ENCODE results near the gene LCLAT1.
A peak's percentile ranks its signal among the peaks of the same experiment; 100 is the strongest.

The LCLAT1 gene

GRCh38 chr2:30666266-30666874, 219.3 kb downstream of the LCLAT1 start:
- no peaks in the 10 kb centered on the region for H3K36me3 ChIP-seq (ENCODE audit: control insufficient read depth in 2 of 2, insufficient read depth in 2 of 2, low read length in 2 of 2)
- H3K27me3 ChIP-seq (ENCODE audit: control insufficient read depth in 2 of 2, insufficient read depth in 2 of 2, low read length in 2 of 2) = no peaks in the 10 kb centered on the region
- H3K27ac ChIP-seq (ENCODE audit: low read depth in 2 of 2, low read length in 2 of 2) = peak overlapping the region; percentile 29 to 39
- H3K9me3 ChIP-seq (ENCODE audit: control insufficient read depth in 2 of 2, low read length in 2 of 2) = no peaks in the 10 kb centered on the region
- H3K9ac ChIP-seq (ENCODE audit: low read depth in 1 of 2, low read length in 2 of 2) = no peak overlapping the region
- peaks cover 0 to 6% of the 10 kb centered on the region in 2 donors for H3K4me1 ChIP-seq (ENCODE audit: control insufficient read depth in 2 of 2, insufficient read depth in 2 of 2, low read length in 2 of 2)
- H3K4me3 ChIP-seq (ENCODE audit: low read length in 2 of 2) = no peak overlapping the region

DNA sequence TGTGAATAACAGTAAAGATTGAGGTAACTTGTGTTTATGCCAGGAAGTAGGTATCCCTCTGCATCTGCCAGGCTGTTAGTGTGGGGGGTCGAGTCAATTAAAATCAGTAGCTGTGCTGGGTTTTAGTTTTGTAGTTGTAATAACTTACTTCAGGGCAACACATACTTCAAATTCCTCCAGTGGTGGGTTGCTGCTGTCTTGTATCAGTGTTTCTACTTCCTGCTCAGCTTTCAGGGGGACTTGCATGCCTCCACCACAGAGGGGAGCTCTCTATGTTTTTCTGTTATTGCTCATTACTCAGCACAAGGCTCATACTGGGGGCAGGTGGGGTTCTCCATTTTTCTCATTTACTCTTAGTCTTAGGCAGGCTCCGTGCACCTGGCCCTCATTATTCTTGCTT, 223.4 kb downstream of the LCLAT1 start:
- no peak overlapping the region for H3K9ac ChIP-seq (ENCODE audit: low read depth in 1 of 2, low read length in 2 of 2)
- no peaks in the 10 kb centered on the region for H3K4me1 ChIP-seq (ENCODE audit: control insufficient read depth in 2 of 2, insufficient read depth in 2 of 2, low read length in 2 of 2)
- H3K36me3 ChIP-seq (ENCODE audit: control insufficient read depth in 2 of 2, insufficient read depth in 2 of 2, low read length in 2 of 2) = no peaks in the 10 kb centered on the region
- H3K9me3 ChIP-seq (ENCODE audit: control insufficient read depth in 2 of 2, low read length in 2 of 2) = no peaks in the 10 kb centered on the region
- no peaks in the 10 kb centered on the region for H3K27me3 ChIP-seq (ENCODE audit: control insufficient read depth in 2 of 2, insufficient read depth in 2 of 2, low read length in 2 of 2)
- no peak overlapping the region for H3K27ac ChIP-seq (ENCODE audit: low read depth in 2 of 2, low read length in 2 of 2)
- no peak overlapping the region for H3K4me3 ChIP-seq (ENCODE audit: low read length in 2 of 2)

DNA sequence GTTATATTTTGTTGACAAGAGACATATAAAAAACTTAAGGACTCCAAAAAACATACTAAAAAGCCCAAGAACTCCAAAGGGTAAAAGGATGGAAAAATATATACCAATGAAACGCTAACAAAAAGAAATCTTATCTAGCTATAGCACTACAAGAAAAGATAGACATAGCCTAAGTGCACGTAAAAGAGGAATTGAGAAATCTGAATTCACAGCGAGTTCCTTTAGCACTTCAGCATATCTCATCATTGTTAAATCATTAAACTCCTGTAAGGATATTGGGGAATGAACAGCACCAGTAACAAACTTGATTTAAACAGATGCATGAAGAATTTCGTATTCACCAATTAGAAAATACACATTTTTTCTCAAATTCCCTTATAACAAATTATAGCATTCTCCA, 226.1 kb downstream of the LCLAT1 start:
- H3K27ac ChIP-seq (ENCODE audit: low read depth in 2 of 2, low read length in 2 of 2) = no peak overlapping the region
- H3K4me3 ChIP-seq (ENCODE audit: low read length in 2 of 2) = no peak overlapping the region
- no peaks in the 10 kb centered on the region for H3K27me3 ChIP-seq (ENCODE audit: control insufficient read depth in 2 of 2, insufficient read depth in 2 of 2, low read length in 2 of 2)
- no peaks in the 10 kb centered on the region for H3K4me1 ChIP-seq (ENCODE audit: control insufficient read depth in 2 of 2, insufficient read depth in 2 of 2, low read length in 2 of 2)
- H3K9me3 ChIP-seq (ENCODE audit: control insufficient read depth in 2 of 2, low read length in 2 of 2) = no peaks in the 10 kb centered on the region
- no peak overlapping the region for H3K9ac ChIP-seq (ENCODE audit: low read depth in 1 of 2, low read length in 2 of 2)
- H3K36me3 ChIP-seq (ENCODE audit: control insufficient read depth in 2 of 2, insufficient read depth in 2 of 2, low read length in 2 of 2) = no peaks in the 10 kb centered on the region

- H3K27me3 ChIP-seq (ENCODE audit: control insufficient read depth in 2 of 2, insufficient read depth in 2 of 2, low read length in 2 of 2) = no peaks in the 10 kb centered on the region
- H3K9ac ChIP-seq (ENCODE audit: low read depth in 1 of 2, low read length in 2 of 2) = no peak overlapping the region
- H3K4me3 ChIP-seq (ENCODE audit: low read length in 2 of 2) = no peak overlapping the region
- H3K9me3 ChIP-seq (ENCODE audit: control insufficient read depth in 2 of 2, low read length in 2 of 2) = no peaks in the 10 kb centered on the region
- H3K36me3 ChIP-seq (ENCODE audit: control insufficient read depth in 2 of 2, insufficient read depth in 2 of 2, low read length in 2 of 2) = no peaks in the 10 kb centered on the region
- H3K27ac ChIP-seq (ENCODE audit: low read depth in 2 of 2, low read length in 2 of 2) = no peak overlapping the region
- no peaks in the 10 kb centered on the region for H3K4me1 ChIP-seq (ENCODE audit: control insufficient read depth in 2 of 2, insufficient read depth in 2 of 2, low read length in 2 of 2)
Measured at GRCh38 chr2:30675758-30676157, 228.7 kb downstream of the LCLAT1 start.

GRCh38 chr2:30677231-30677630, 230.2 kb downstream of the LCLAT1 start:
- no peaks in the 10 kb centered on the region for H3K9me3 ChIP-seq (ENCODE audit: control insufficient read depth in 2 of 2, low read length in 2 of 2)
- H3K4me3 ChIP-seq (ENCODE audit: low read length in 2 of 2) = no peak overlapping the region
- H3K9ac ChIP-seq (ENCODE audit: low read depth in 1 of 2, low read length in 2 of 2) = no peak overlapping the region
- H3K27ac ChIP-seq (ENCODE audit: low read depth in 2 of 2, low read length in 2 of 2) = no peak overlapping the region
- H3K4me1 ChIP-seq (ENCODE audit: control insufficient read depth in 2 of 2, insufficient read depth in 2 of 2, low read length in 2 of 2) = no peaks in the 10 kb centered on the region
- no peaks in the 10 kb centered on the region for H3K27me3 ChIP-seq (ENCODE audit: control insufficient read depth in 2 of 2, insufficient read depth in 2 of 2, low read length in 2 of 2)
- H3K36me3 ChIP-seq (ENCODE audit: control insufficient read depth in 2 of 2, insufficient read depth in 2 of 2, low read length in 2 of 2) = no peaks in the 10 kb centered on the region

- Histone ChIP-seq H3K36me3 (ENCODE audit: control insufficient read depth in 2 of 2, insufficient read depth in 2 of 2, low read length in 2 of 2) (no peaks in the 10 kb centered on the region), H3K4me1 (ENCODE audit: control insufficient read depth in 2 of 2, insufficient read depth in 2 of 2, low read length in 2 of 2) (no peaks in the 10 kb centered on the region), H3K27me3 (ENCODE audit: control insufficient read depth in 2 of 2, insufficient read depth in 2 of 2, low read length in 2 of 2) (no peaks in the 10 kb centered on the region), H3K4me3 (ENCODE audit: low read length in 2 of 2) (no peak overlapping the region), H3K9me3 (ENCODE audit: control insufficient read depth in 2 of 2, low read length in 2 of 2) (no peaks in the 10 kb centered on the region), H3K27ac (ENCODE audit: low read depth in 2 of 2, low read length in 2 of 2) (no peak overlapping the region), H3K9ac (ENCODE audit: low read depth in 1 of 2, low read length in 2 of 2) (no peak overlapping the region)
Measured at GRCh38 chr2:30677861-30678385, 230.9 kb downstream of the LCLAT1 start.

DNA sequence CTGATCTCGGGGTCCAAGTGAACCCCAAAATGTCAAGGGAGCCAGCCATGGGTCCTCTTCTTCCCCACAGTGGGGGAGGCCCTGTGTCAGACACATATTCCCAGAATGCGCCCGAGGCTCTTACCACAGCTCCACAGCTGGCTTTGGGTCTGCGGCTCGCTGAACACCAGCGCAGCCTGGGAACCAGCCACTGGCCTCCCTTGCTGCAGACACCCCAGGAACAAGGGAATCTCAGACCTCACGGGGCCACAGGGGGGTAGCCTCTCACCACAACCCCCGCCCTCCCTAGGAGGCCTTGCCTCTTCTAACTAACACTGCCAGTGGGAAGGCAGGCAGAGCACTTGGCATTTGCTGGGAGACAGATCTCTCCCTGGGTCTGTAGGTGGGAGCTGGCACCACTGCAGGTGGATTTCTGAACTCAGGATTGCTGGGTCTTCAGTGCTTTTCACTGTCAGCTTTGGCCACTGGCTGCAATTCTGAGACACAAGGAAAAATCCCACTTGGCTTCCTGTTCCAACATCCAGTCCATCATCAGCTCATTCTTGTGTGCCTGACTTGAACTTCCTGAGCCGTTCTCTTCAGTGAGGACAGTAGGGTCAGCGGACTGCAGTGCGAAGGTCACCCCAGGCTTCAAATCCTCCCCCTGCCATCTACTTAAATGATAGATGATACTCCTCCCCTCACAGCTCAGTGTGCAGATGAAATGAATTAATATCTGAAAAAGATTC, 231.5 kb downstream of the LCLAT1 start:
- Histone ChIP-seq H3K27ac (ENCODE audit: low read depth in 2 of 2, low read length in 2 of 2) (no peak overlapping the region), H3K9ac (ENCODE audit: low read depth in 1 of 2, low read length in 2 of 2) (no peak overlapping the region), H3K4me3 (ENCODE audit: low read length in 2 of 2) (no peak overlapping the region), H3K36me3 (ENCODE audit: control insufficient read depth in 2 of 2, insufficient read depth in 2 of 2, low read length in 2 of 2) (no peaks in the 10 kb centered on the region), H3K27me3 (ENCODE audit: control insufficient read depth in 2 of 2, insufficient read depth in 2 of 2, low read length in 2 of 2) (no peaks in the 10 kb centered on the region), H3K4me1 (ENCODE audit: control insufficient read depth in 2 of 2, insufficient read depth in 2 of 2, low read length in 2 of 2) (no peaks in the 10 kb centered on the region), H3K9me3 (ENCODE audit: control insufficient read depth in 2 of 2, low read length in 2 of 2) (no peaks in the 10 kb centered on the region)

GRCh38 chr2:30679426-30680088, 232.5 kb downstream of the LCLAT1 start:
- Histone ChIP-seq H3K36me3 (ENCODE audit: control insufficient read depth in 2 of 2, insufficient read depth in 2 of 2, low read length in 2 of 2) (no peaks in the 10 kb centered on the region), H3K9ac (ENCODE audit: low read depth in 1 of 2, low read length in 2 of 2) (no peak overlapping the region), H3K27me3 (ENCODE audit: control insufficient read depth in 2 of 2, insufficient read depth in 2 of 2, low read length in 2 of 2) (no peaks in the 10 kb centered on the region), H3K27ac (ENCODE audit: low read depth in 2 of 2, low read length in 2 of 2) (no peak overlapping the region), H3K4me1 (ENCODE audit: control insufficient read depth in 2 of 2, insufficient read depth in 2 of 2, low read length in 2 of 2) (no peaks in the 10 kb centered on the region), H3K4me3 (ENCODE audit: low read length in 2 of 2) (no peak overlapping the region), H3K9me3 (ENCODE audit: control insufficient read depth in 2 of 2, low read length in 2 of 2) (no peaks in the 10 kb centered on the region)

GRCh38 chr2:30680121-30680520, 233.1 kb downstream of the LCLAT1 start:
- Histone ChIP-seq H3K9ac (ENCODE audit: low read depth in 1 of 2, low read length in 2 of 2) (no peak overlapping the region), H3K27me3 (ENCODE audit: control insufficient read depth in 2 of 2, insufficient read depth in 2 of 2, low read length in 2 of 2) (no peaks in the 10 kb centered on the region), H3K27ac (ENCODE audit: low read depth in 2 of 2, low read length in 2 of 2) (no peak overlapping the region), H3K4me3 (ENCODE audit: low read length in 2 of 2) (no peak overlapping the region), H3K36me3 (ENCODE audit: control insufficient read depth in 2 of 2, insufficient read depth in 2 of 2, low read length in 2 of 2) (no peaks in the 10 kb centered on the region), H3K9me3 (ENCODE audit: control insufficient read depth in 2 of 2, low read length in 2 of 2) (no peaks in the 10 kb centered on the region), H3K4me1 (ENCODE audit: control insufficient read depth in 2 of 2, insufficient read depth in 2 of 2, low read length in 2 of 2) (no peaks in the 10 kb centered on the region)

DNA sequence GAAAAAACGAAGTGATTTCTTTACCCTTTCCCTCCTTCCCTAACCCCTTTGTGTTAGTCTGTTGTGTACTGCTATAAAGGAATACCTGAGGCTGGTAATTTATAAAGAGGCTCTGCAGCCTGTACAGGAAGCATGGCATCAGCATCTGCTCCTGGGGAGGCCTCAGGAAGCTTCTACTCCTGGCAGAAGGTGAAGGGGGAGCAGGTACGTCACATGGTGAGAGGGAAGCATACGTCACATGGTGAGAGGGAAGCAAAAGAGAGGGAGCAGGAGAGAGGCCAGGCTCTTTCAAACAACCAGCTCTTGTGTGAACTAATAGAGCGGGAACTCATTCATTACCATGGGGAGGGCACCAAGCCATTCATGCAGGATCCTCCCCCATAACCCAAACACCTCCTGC, 234.0 kb downstream of the LCLAT1 start:
- H3K27me3 ChIP-seq (ENCODE audit: control insufficient read depth in 2 of 2, insufficient read depth in 2 of 2, low read length in 2 of 2) = no peaks in the 10 kb centered on the region
- no peak overlapping the region for H3K4me3 ChIP-seq (ENCODE audit: low read length in 2 of 2)
- H3K9me3 ChIP-seq (ENCODE audit: control insufficient read depth in 2 of 2, low read length in 2 of 2) = no peaks in the 10 kb centered on the region
- no peak overlapping the region for H3K27ac ChIP-seq (ENCODE audit: low read depth in 2 of 2, low read length in 2 of 2)
- H3K9ac ChIP-seq (ENCODE audit: low read depth in 1 of 2, low read length in 2 of 2) = no peak overlapping the region
- H3K36me3 ChIP-seq (ENCODE audit: control insufficient read depth in 2 of 2, insufficient read depth in 2 of 2, low read length in 2 of 2) = no peaks in the 10 kb centered on the region
- H3K4me1 ChIP-seq (ENCODE audit: control insufficient read depth in 2 of 2, insufficient read depth in 2 of 2, low read length in 2 of 2) = no peaks in the 10 kb centered on the region
